Cardiac fibroblast (primary cell): ENCODE measurements around the gene FAM151A.

Experiments
- DNase-seq, 2 donors: peaks; one replicate each; pipeline versions ENCODE4 v3.0.0 to v3.0.0-alpha.2; 2010; ENCODE audit warnings: low read depth in 2 of 2
- H3K4me3 ChIP-seq, 2 donors: replicated peaks in 1 of 2; 1 replicate in 1 of 2; 2 replicates in 1 of 2; pipeline ENCODE4 v1.5.1; 2011; ENCODE audit warnings: low read depth in 2 of 2, low read length in 2 of 2, mild to moderate bottlenecking in 2 of 2, moderate library complexity in 1 of 2
- CTCF ChIP-seq: IDR thresholded peaks from one replicate; pipeline ENCODE4 v1.5.1; 2011; ENCODE audit warnings: low read depth, mild to moderate bottlenecking, low read length, inconsistent platforms

The FAM151A gene

GRCh38 chr1:54583871-54584270 lies 39.5 kb downstream of the FAM151A start:
- no peak for DNase-seq
- TF ChIP-seq CTCF: no peak
- H3K4me3 ChIP-seq: no peak overlapping the region

DNA sequence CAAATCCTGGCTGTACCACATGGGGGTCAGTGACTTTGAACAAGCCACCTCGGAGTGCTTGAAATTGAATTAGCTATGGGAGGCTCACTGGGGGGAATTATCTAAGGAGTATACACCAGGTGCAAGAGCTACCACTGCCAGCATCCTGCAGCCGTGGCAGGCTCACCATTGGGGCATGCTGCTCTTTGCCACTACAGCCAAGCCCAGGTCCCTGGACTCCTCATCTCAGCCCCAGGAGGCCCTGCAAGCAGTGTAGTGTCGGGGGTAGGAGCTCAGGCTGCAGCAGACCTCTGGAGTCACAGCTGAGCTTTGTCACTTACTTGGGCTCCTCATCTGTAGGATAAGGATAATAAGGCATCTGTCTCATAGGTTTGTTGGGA lies 40.0 kb downstream of the FAM151A start:
- DNase-seq: no peak
- no peak for TF ChIP-seq CTCF
- no peak overlapping the region for H3K4me3 ChIP-seq

GRCh38 chr1:54582566-54583306 lies 40.6 kb downstream of the FAM151A start:
- DNase-seq: no peak
- no peak for TF ChIP-seq CTCF
- H3K4me3 ChIP-seq: no peak overlapping the region

GRCh38 chr1:54581621-54582035 lies 41.7 kb downstream of the FAM151A start:
- no peak for TF ChIP-seq CTCF
- H3K4me3 ChIP-seq: no peak overlapping the region
- DNase-seq: peak; percentile 63 to 95

- DNase-seq: no peak
- TF ChIP-seq CTCF: no peak
- no peak overlapping the region for H3K4me3 ChIP-seq
These were observed 42.3 kb downstream of the FAM151A start for GRCh38 chr1:54580856-54581550.

DNA sequence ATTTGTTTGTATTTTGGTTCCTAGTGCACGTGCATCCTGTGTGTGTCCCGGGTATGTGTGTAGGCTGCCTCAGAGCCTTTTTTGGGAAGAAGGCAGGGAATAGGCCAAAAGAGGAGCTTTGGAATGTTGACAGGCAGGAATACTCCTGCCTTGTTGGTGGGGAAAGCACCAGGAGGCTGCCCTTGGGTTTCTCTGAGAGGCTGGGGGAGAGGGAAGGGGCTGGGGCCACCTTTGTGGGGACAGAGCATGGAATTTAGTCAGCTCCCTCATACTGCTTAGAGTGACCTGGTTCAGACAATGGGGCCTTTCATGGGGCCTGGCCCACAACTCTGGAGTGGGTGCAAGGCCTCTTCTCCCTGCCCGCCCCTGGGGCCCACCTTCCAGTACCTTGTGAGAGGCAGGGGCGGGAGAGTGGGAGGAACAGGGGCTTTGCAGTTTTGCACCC lies 44.0 kb downstream of the FAM151A start:
- no peak overlapping the region for H3K4me3 ChIP-seq
- TF ChIP-seq CTCF: no peak
- no peak for DNase-seq
